ENCODE results near the gene TTC34. TPM values are rescaled to one million over a fixed set of nuclear protein-coding genes. Genes with fewer than 3 reads are reported as not detected.

Gene TTC34
- total RNA-seq, 1 experiment from 2014 or later, result 0.92 TPM

DNA sequence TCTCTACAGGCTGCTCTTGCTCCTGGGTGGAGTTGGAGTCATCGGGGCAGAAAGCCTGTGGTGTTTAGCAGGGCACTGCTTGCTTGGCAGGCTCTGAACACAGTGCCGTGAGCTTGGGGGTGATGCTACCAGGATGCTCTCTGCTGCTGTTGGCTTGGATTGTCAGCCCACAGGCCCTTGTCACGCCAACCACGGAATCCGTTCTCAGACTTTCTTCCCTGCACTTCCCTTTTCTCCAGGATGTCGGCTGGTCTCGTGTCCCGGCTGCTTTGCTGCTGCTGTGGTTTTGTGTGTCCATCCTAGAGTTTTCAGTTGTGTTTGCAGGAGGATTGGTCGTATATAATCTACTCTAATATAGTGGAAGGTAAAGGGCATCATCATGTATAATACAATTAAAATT is 44.4 kb upstream of the TTC34 start:
- H3K79me1 ChIP-seq (ENCODE audit: insufficient read depth, low read depth, low read length, poor library complexity, severe bottlenecking), result no peaks in the 10 kb centered on the region
- H3K9me3 ChIP-seq (ENCODE audit: control insufficient read depth, low read depth, low read length), result peaks cover 88% of the 10 kb centered on the region
- H3K4me1 ChIP-seq (ENCODE audit: insufficient read depth, low read length), result no peaks in the 10 kb centered on the region
- H3K27ac ChIP-seq (ENCODE audit: insufficient read length, low read depth, low read length), result no peak overlapping the region
- H2BK12ac ChIP-seq (ENCODE audit: insufficient read length, low read depth, low read length), result no peak overlapping the region
- H3K23me2 ChIP-seq (ENCODE audit: insufficient read length, low read depth, low read length, poor library complexity, severe bottlenecking), result peaks cover 2% of the 10 kb centered on the region
- H2AFZ ChIP-seq (ENCODE audit: low read length), result no peak overlapping the region
- H2BK5ac ChIP-seq (ENCODE audit: insufficient read length, low read length), result no peak overlapping the region
- no peak overlapping the region for H3K23ac ChIP-seq (ENCODE audit: insufficient read length, low read depth, low read length)
- no peak overlapping the region for H4K91ac ChIP-seq (ENCODE audit: insufficient read length, low read depth, low read length)
- no peak overlapping the region for H2BK20ac ChIP-seq (ENCODE audit: low read depth, low read length, poor library complexity, severe bottlenecking)
- no peak overlapping the region for H3K4ac ChIP-seq (ENCODE audit: low read depth, low read length)
- H4K8ac ChIP-seq (replicated peaks; ENCODE audit: insufficient read length, low read depth, low read length), result no peak overlapping the region
- no peaks in the 10 kb centered on the region for H3K27me3 ChIP-seq (ENCODE audit: insufficient read depth, low read length)
- no peak overlapping the region for H3K4me2 ChIP-seq (ENCODE audit: insufficient read depth, insufficient read length, low read length)
- WGBS (ENCODE audit: extremely low coverage, insufficient read length, low lambda C conversion rate), result no CpG with 5 or more reads among the region's 9 CpGs
- DNase-seq, result no peak
- TF ChIP-seq CTCF (conservative IDR thresholded peaks at IDR 0.05), result no peak
- no peaks in the 10 kb centered on the region for H3K4me1 Mint-ChIP-seq
- H2BK15ac ChIP-seq (ENCODE audit: low read depth, low read length), result no peak overlapping the region
- no peak overlapping the region for H3K4me3 Mint-ChIP-seq
- H2AK5ac ChIP-seq (ENCODE audit: insufficient read length, low read length), result no peak overlapping the region
- peaks cover 38 to 96% of the 10 kb centered on the region in 2 experiments for H3K9me3 Mint-ChIP-seq
- H4K5ac ChIP-seq (ENCODE audit: insufficient read length, low read depth, low read length), result no peak overlapping the region
- peaks cover 4 to 34% (median 13%) of the 10 kb centered on the region in 3 experiments for H3K36me3 Mint-ChIP-seq (ENCODE audit: insufficient read depth in 1 of 3, low read depth in 3 of 3)
- peaks cover 17% of the 10 kb centered on the region for H3K27me3 Mint-ChIP-seq (ENCODE audit: low read depth)
- no peaks in the 10 kb centered on the region for H3K79me2 ChIP-seq (ENCODE audit: insufficient read depth, low read length)
- H3K18ac ChIP-seq (ENCODE audit: insufficient read length, low read depth, low read length), result no peak overlapping the region
- no peak overlapping the region for H2BK120ac ChIP-seq (ENCODE audit: low read depth, low read length, poor library complexity, severe bottlenecking)
- H3K9ac ChIP-seq (ENCODE audit: extremely low read depth, insufficient read length, low read length), result no peak overlapping the region
- no peak overlapping the region for H3K27ac Mint-ChIP-seq
- H3T11ph ChIP-seq (ENCODE audit: low read length), result no peak overlapping the region
- no peak overlapping the region for H3K14ac ChIP-seq (ENCODE audit: insufficient read depth, low read length)
- H3K56ac ChIP-seq (ENCODE audit: insufficient read length, low read depth, low read length), result no peak overlapping the region
- H4K20me1 ChIP-seq (ENCODE audit: control insufficient read depth, insufficient read depth, insufficient read length), result no peaks in the 10 kb centered on the region

Data from H9 (cell line).